ENCODE results near the gene CYTH1. TPM values are rescaled to one million over a fixed set of nuclear protein-coding genes. Genes with fewer than 3 reads are reported as not detected.
A peak's percentile ranks its signal among the peaks of the same experiment; 100 is the strongest.
"Not testable (repeated sequence)": the region's sequence is repeated elsewhere in the genome, so short reads cannot be mapped to it uniquely, and the experiment has no call there.

Gene CYTH1
- total RNA-seq, 3 donors from 2014 or later, result 55.9 to 99.3 (median 82.8) TPM

- DNase-seq, result no peak
- no peak for ATAC-seq
- no peaks in the 10 kb centered on the region for H3K9me3 Mint-ChIP-seq
- H3K4me3 Mint-ChIP-seq, result no peak overlapping the region
- peaks cover 39% of the 10 kb centered on the region for H3K4me1 Mint-ChIP-seq (ENCODE audit: low read depth)
- no peaks in the 10 kb centered on the region for H3K27me3 Mint-ChIP-seq (ENCODE audit: low read depth)
- H3K36me3 Mint-ChIP-seq (ENCODE audit: insufficient read depth), result peaks cover 3% of the 10 kb centered on the region
These were observed 14.3 kb downstream of the CYTH1 start for GRCh38 chr17:78767806-78768205.

- H3K36me3 Mint-ChIP-seq (ENCODE audit: insufficient read depth), result peaks cover 9% of the 10 kb centered on the region
- H3K27me3 Mint-ChIP-seq (ENCODE audit: low read depth), result no peaks in the 10 kb centered on the region
- peaks cover 39% of the 10 kb centered on the region for H3K4me1 Mint-ChIP-seq (ENCODE audit: low read depth)
- H3K4me3 Mint-ChIP-seq, result no peak overlapping the region
- no peak for ATAC-seq
- no peaks in the 10 kb centered on the region for H3K9me3 Mint-ChIP-seq
- DNase-seq, result no peak
These were observed 15.3 kb downstream of the CYTH1 start for GRCh38 chr17:78766743-78767294.

- H3K36me3 Mint-ChIP-seq (ENCODE audit: insufficient read depth), result peaks cover 9% of the 10 kb centered on the region
- no peaks in the 10 kb centered on the region for H3K9me3 Mint-ChIP-seq
- DNase-seq (no peak), ATAC-seq (no peak)
- no peaks in the 10 kb centered on the region for H3K27me3 Mint-ChIP-seq (ENCODE audit: low read depth)
- H3K4me1 Mint-ChIP-seq (ENCODE audit: low read depth), result peaks cover 40% of the 10 kb centered on the region
- H3K4me3 Mint-ChIP-seq, result no peak overlapping the region
These were observed 15.8 kb downstream of the CYTH1 start for GRCh38 chr17:78766225-78766624.

GRCh38 chr17:78765821-78766220, 16.3 kb downstream of the CYTH1 start:
- no peak for ATAC-seq
- Mint-ChIP-seq H3K9me3 (no peaks in the 10 kb centered on the region), H3K4me3 (no peak overlapping the region), H3K36me3 (ENCODE audit: insufficient read depth) (peaks cover 9% of the 10 kb centered on the region), H3K27me3 (ENCODE audit: low read depth) (no peaks in the 10 kb centered on the region), H3K4me1 (ENCODE audit: low read depth) (peaks cover 42% of the 10 kb centered on the region)
- no peak for DNase-seq

GRCh38 chr17:78764871-78765270, 17.2 kb downstream of the CYTH1 start:
- peaks cover 9% of the 10 kb centered on the region for H3K36me3 Mint-ChIP-seq (ENCODE audit: insufficient read depth)
- ATAC-seq (no peak), DNase-seq (no peak)
- H3K4me3 Mint-ChIP-seq, result peak overlapping the region; percentile 53
- no peaks in the 10 kb centered on the region for H3K9me3 Mint-ChIP-seq
- H3K27me3 Mint-ChIP-seq (ENCODE audit: low read depth), result no peaks in the 10 kb centered on the region
- peaks cover 43% of the 10 kb centered on the region for H3K4me1 Mint-ChIP-seq (ENCODE audit: low read depth)

- H3K4me3 Mint-ChIP-seq, result no peak overlapping the region
- ATAC-seq (no peak), DNase-seq (no peak)
- H3K4me1 Mint-ChIP-seq (ENCODE audit: low read depth), result peaks cover 56% of the 10 kb centered on the region
- no peaks in the 10 kb centered on the region for H3K27me3 Mint-ChIP-seq (ENCODE audit: low read depth)
- H3K36me3 Mint-ChIP-seq (ENCODE audit: insufficient read depth), result peaks cover 9% of the 10 kb centered on the region
- no peaks in the 10 kb centered on the region for H3K9me3 Mint-ChIP-seq
These were observed 18.5 kb downstream of the CYTH1 start for GRCh38 chr17:78763561-78763960.

GRCh38 chr17:78761789-78762406, 20.2 kb downstream of the CYTH1 start:
- Mint-ChIP-seq H3K9me3 (no peaks in the 10 kb centered on the region), H3K4me3 (peak overlapping the region; percentile 55), H3K4me1 (ENCODE audit: low read depth) (peaks cover 72% of the 10 kb centered on the region), H3K36me3 (ENCODE audit: insufficient read depth) (peaks cover 9% of the 10 kb centered on the region), H3K27me3 (ENCODE audit: low read depth) (no peaks in the 10 kb centered on the region)
- DNase-seq (no peak), ATAC-seq (peak; percentile 32 to 57)

- peaks cover 9% of the 10 kb centered on the region for H3K36me3 Mint-ChIP-seq (ENCODE audit: insufficient read depth)
- peak overlapping the region; percentile 66 for H3K4me3 Mint-ChIP-seq
- no peaks in the 10 kb centered on the region for H3K9me3 Mint-ChIP-seq
- H3K4me1 Mint-ChIP-seq (ENCODE audit: low read depth), result peaks cover 85% of the 10 kb centered on the region
- ATAC-seq, result no peak
- DNase-seq, result no peak
- H3K27me3 Mint-ChIP-seq (ENCODE audit: low read depth), result no peaks in the 10 kb centered on the region
These were observed 22.1 kb downstream of the CYTH1 start for GRCh38 chr17:78759969-78760352.

- H3K36me3 Mint-ChIP-seq (ENCODE audit: insufficient read depth), result peaks cover 6% of the 10 kb centered on the region
- ATAC-seq (peak; percentile 66 to 74), DNase-seq (peak; percentile 46)
- peak overlapping the region; percentile 66 for H3K4me3 Mint-ChIP-seq
- peaks cover 82% of the 10 kb centered on the region for H3K4me1 Mint-ChIP-seq (ENCODE audit: low read depth)
- no peaks in the 10 kb centered on the region for H3K27me3 Mint-ChIP-seq (ENCODE audit: low read depth)
- H3K9me3 Mint-ChIP-seq, result no peaks in the 10 kb centered on the region
These were observed 22.7 kb downstream of the CYTH1 start for GRCh38 chr17:78759203-78759968.

- no peaks in the 10 kb centered on the region for H3K27me3 Mint-ChIP-seq (ENCODE audit: low read depth)
- H3K4me3 Mint-ChIP-seq, result peak overlapping the region; percentile 64
- DNase-seq, result no peak
- peaks cover 4% of the 10 kb centered on the region for H3K36me3 Mint-ChIP-seq (ENCODE audit: insufficient read depth)
- peaks cover 86% of the 10 kb centered on the region for H3K4me1 Mint-ChIP-seq (ENCODE audit: low read depth)
- peak; percentile 49 to 57 for ATAC-seq
- H3K9me3 Mint-ChIP-seq, result no peaks in the 10 kb centered on the region
These were observed 28.5 kb downstream of the CYTH1 start for GRCh38 chr17:78753316-78754250.

- peaks cover 87% of the 10 kb centered on the region for H3K4me1 Mint-ChIP-seq (ENCODE audit: low read depth)
- DNase-seq, result no peak
- no peak for ATAC-seq
- H3K9me3 Mint-ChIP-seq, result no peaks in the 10 kb centered on the region
- peaks cover 5% of the 10 kb centered on the region for H3K36me3 Mint-ChIP-seq (ENCODE audit: insufficient read depth)
- peak overlapping the region; percentile 56 for H3K4me3 Mint-ChIP-seq
- H3K27me3 Mint-ChIP-seq (ENCODE audit: low read depth), result no peaks in the 10 kb centered on the region
These were observed 30.5 kb downstream of the CYTH1 start for GRCh38 chr17:78751447-78752161.

GRCh38 chr17:78751000-78751399, 31.1 kb downstream of the CYTH1 start:
- not testable (repeated sequence) for H3K36me3 Mint-ChIP-seq (ENCODE audit: insufficient read depth); H3K27me3 Mint-ChIP-seq (ENCODE audit: low read depth); H3K9me3 Mint-ChIP-seq; DNase-seq; ATAC-seq
- Mint-ChIP-seq H3K4me1 (ENCODE audit: low read depth) (peaks cover 87% of the 10 kb centered on the region), H3K4me3 (peak overlapping the region; percentile 24)

GRCh38 chr17:78748730-78749317, 33.2 kb downstream of the CYTH1 start:
- Mint-ChIP-seq H3K4me3 (peak overlapping the region; percentile 76), H3K4me1 (ENCODE audit: low read depth) (peaks cover 95% of the 10 kb centered on the region), H3K36me3 (ENCODE audit: insufficient read depth) (peaks cover 7% of the 10 kb centered on the region), H3K27me3 (ENCODE audit: low read depth) (no peaks in the 10 kb centered on the region), H3K9me3 (no peaks in the 10 kb centered on the region)
- peak; percentile 77 to 80 for ATAC-seq
- peak; percentile 69 for DNase-seq

Measured in activated T-cell treated with anti-CD3 and anti-CD28 coated beads, Interleukin-2, amount 50 U/mL, for 4 hours (primary cell).